H1 (cell line): ENCODE data around the gene HSF4. TPM values are rescaled to one million over a fixed set of nuclear protein-coding genes. Genes with fewer than 3 reads are reported as not detected.

Experiments
- TAF1 ChIP-seq: IDR thresholded peaks from 2 replicates; pipeline ENCODE4 v1.6.1; 2011; ENCODE audit warnings: mild to moderate bottlenecking, low read depth, low read length
- polyA plus RNA-seq, 7 experiments: library from polyadenylated mRNA; depleted of rRNA in 3 of 7; stranded (reverse) in 5 of 7; unstranded in 2 of 7; fragments of >200 nt in 5 of 7; fragments of 200-250 nt in 2 of 7; gene quantifications; 1 replicate in 5 of 7; 2 replicates in 1 of 7; 4 replicates in 1 of 7; pipeline versions ENCODE4 v1.2.1 to v1.2.3, GENCODE V29; 2011 to 2013; ENCODE audit warnings: missing spikeins in 2 of 7, mixed read lengths in 2 of 7
- total RNA-seq: library from RNA; stranded (reverse); fragmentation: NEBNext Ultra II Directional; extraction: Animal tissue kit (Norgen Biotek cat#: 25700); gene quantifications from 2 replicates; pipeline ENCODE4 v1.2.1, GENCODE V29; 2021

Gene HSF4
- total and polyA plus RNA-seq, 2 of the 8 experiments (the other 6 are each of a cell fraction or from before 2014, with no cell fraction given) = 0.14 TPM; not detected in 1

GRCh38 chr16:67179421-67180080 is 15.0 kb downstream of the HSF4 start (continued):
- no peak for TF ChIP-seq TAF1
- TF ChIP-seq, all 59 proteins: peak for 2
